HG03060 (cell line): ENCODE measurements around the gene ZNF296.

ENCODE experiments used
- ATAC-seq: cut with Tn5 transposase; IDR thresholded peaks from one replicate; pipeline ENCODE4 v1.9.1; 2021; ENCODE audit warnings: low read depth, moderate number of reproducible peaks; ENCODE audit not compliant: unreplicated experiment

Gene ZNF296

DNA sequence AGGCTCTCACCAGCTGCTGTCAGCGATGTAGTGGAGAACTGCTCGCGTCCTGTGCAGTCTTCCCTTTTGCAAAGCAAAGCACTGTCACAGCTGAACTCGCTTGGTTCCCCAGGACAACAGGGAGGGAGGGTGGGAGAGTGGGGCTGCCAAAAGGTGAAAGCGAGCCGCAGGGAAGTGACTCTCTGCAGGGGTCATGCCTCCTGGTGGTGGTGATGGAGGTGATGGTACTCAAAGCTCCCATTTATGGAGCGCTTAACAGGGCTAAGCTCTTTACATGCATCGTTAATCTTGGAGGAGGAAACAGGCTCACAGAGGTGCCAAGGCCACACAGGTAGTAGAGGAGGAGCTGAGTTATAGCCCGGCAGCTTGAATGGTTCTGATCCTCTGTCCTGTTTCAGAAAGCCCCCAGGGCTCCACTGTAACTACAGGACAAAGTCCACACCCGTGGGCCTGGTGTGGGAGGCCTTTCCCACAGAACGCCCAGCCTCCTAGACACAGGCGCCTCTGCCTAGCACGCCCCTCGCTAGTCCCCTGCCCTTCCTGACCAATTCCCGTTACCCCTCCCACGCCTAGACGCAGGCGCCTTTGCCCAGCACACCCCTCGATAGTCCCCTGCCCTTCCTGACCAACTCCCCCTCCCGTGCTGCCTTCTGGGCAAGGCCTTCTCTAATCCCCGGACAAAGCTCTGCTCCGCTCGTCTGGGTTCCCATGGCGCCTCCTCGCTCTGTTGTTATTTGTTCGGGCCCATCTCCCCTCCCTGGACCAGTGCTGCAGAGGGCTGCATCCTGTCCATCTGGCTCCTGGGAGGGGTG is 27.4 kb upstream of the ZNF296 start:
- ATAC-seq = no peak

DNA sequence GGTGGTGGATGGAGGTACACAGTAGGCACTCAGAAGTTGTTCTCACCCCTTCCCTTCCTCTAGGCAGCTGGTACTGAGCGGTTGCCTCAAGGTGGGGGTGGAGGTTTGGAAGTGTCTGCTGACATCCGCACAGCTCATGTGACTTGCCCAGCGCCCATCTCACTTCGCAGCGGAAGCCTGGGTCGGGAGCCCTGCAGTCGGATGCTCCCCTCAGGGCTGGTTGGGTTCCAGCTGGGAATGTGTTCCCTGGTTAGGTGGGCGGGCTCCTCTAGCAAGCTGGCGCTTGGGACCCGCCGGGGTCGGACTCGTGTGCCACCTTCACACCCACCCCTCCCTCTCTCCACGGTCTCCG is 26.9 kb upstream of the ZNF296 start:
- no peak for ATAC-seq

DNA sequence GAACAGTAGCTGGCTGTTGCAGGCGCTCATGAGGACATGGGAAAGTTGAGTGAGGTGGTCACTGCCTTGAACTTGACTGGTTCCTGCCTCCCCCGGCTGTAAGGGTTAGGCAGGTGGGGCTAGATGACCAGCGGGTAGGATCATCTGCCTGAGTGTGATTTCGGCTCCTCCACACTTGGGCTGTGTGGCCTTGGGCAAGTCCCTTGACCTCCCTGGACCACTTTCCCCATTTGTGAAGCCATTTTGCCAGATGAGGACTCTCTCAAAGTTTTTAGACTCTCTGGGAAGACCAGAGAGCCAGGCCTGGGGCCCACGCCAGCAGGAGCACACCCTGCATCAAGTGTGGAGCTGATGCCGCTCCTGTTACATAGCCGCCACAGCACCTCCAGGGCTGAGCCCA is 26.2 kb upstream of the ZNF296 start:
- ATAC-seq = no peak

DNA sequence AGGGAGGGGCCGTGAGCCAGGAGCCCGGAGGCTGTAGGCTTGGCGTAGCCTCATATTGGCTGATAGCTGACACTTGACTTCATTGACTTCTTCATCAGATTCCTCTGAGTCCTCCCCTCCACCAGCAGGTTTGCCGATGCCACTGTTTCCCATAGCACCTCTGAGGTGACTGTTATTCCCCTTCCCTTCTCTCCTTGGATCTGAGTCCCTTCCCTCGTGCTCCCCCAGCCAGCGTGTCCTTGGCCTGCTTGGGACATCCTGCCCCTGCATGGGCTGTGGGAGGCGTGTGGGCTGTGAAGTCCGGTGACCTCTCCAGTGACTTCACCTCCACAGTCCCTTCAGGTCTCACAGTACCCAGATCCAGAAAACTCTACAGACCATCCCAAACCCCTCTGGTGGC is 25.5 kb upstream of the ZNF296 start:
- no peak for ATAC-seq

DNA sequence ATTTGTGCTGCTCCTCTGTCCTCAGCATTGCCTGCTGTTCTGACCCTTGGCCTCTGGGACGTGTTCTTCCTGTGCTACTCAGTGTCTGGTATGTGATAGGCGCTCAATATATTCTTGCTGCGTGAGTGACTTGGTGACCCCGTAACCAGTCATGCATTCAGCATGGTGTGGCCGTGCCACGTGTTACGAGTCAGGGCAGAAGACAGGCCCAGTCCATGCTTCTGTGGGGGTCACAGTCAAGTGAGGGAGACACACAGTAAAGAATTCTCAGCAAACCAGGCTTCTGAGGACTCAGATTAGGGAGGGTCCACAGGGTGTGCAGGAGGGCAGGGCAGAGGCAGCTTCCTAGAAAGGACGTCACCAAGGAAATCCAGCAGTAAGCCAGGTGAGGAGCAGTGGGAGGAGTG is 24.6 kb upstream of the ZNF296 start:
- no peak for ATAC-seq

DNA sequence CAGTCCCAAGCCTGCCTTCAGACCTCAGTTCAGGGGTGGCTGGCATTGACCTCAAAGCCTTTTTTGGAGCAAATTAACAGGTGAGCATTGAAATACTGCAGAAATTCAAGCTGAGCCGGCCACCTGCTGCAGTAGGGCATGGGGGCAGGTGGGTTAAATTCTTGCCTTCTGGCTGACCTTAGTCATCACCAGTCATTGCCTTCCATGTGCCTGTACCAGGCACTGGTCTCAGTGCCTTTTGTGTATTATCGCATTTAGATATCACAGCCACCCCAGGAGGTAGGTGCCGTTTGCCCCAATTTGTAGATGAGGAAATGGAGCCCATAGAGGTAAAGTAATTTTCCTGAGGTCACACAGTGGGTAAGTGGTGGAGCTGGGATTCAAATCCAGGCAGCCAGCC is 23.9 kb upstream of the ZNF296 start:
- ATAC-seq = no peak

DNA sequence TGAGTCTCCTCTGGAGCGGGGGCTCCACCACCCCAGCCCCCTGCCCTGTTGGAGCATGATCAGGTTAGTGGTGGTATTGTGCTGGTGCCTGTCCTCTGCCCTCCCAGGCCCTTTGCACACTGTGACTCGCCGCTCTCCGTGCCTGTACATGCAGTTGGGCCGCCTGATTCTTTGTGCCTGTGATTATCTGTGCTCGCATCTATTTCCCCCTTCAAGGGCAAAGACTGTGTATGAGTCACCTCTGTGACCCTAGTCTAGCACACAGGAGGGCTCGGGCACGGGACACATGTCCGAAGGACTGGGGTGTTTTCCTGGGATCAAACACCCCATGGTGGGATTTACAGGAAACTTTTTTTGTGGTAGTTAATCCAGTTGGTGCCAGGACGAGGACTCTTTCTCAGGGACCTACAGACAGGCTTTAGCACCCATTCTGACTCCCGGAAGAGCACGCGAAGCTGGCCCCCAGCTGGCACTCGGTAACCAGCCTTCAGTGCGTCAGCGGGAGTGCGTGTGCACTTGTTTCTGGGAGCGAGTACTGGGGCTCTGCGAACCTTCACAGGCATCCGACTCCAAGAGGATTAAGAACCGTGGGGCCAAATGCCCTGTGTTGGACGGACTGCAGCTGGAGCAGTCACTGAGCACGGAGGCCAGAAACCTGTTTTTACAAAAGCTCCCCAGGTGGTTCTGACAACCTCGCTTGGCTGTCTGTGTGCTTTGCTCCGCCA is 23.4 kb upstream of the ZNF296 start:
- no peak for ATAC-seq

DNA sequence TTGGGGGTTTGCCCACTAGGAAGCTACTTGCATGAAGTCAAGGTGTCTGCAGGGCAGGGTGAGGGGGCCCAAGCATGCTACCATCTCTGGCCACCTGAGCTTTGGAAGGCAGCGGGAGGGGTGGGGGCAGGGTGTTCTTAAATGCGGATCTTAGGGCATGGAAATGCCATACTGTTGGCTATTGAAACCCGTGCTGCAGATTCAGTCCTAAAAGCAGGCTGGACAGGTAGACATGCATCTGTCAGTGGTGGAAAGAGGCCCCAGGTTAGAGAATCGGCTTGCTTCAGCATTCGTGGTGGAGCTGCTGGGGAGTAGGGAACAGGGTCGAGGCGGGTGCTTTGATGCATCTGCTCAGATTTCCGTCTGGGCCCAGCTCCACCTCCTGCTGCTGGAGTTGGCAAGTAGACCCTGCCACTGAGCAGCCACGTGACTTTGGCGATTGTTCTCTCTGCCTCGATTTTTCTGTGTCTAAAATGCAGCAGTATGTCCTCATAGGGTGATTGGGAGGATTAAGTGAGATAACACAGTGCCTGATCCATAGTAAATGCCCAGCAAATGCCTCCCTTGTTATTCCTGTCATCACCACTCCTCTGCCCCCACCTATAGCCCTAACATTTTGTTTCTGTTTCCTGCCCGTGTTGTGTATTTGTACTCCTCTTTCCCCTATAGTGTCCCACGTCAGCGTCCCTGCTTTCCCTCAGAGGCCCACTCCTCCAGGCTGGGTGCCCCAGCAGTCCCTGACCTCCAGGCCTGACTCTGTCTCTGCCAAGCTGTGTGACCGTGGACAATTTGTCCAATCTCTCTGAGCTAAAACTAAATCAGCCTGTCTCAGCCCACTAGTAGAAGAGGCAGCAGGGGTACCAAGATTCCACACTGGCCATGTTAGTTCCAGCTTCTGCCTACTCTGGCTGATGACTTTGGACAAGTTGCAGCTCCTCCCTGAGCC is 22.5 kb upstream of the ZNF296 start:
- no peak for ATAC-seq

DNA sequence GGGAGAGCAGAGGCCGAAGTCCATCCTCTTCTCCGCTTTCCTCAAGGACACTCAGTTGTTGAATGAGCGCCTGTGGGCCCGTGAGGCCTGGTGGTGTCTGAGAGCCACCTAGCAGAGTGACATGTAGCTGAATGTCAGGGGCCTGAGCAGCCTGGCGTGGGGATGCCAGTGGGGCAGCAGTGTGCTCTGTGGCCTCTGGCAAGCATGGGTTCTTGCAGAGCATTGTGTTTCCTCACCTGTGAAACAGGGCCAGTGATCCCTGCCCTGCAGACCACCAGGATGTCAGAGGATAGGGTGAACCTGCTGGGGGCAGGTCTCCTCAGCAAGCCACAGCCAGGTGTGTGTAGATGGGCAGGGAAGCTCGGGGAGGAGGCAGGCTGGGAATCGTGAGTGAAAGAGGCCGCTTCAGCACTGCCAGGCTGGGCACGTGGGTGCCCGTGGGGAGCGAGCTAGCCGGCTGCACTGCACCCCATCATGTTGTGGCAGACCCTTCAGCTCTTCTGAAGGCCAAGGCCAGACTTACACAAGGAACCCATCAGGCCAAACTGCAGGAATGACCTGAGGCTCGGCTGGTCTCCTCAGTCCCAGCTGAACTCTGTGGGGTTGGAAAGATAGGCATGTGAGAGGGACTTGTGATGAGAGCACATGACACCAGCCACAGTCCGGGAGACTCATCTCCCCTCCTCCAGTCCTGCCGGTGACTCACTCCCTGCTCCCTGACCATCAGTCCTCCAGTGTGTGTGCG is 21.7 kb upstream of the ZNF296 start:
- ATAC-seq = no peak

DNA sequence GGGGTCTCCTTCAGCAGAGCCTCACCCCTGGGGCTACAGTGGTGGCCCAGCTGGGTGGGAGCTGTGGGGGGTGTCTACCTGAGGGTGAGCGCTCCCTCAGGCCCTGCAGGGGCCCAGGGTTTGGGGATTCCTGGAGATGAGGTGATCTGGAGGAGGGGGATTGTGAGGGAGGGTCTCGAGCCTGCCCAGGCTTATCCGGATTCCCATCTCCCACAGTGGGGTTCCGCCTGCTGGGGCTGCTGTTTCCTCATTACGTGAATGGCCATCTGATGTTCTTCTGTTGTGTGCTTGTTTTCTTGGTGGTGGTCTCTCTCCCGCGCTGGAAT is 21.1 kb upstream of the ZNF296 start:
- no peak for ATAC-seq

DNA sequence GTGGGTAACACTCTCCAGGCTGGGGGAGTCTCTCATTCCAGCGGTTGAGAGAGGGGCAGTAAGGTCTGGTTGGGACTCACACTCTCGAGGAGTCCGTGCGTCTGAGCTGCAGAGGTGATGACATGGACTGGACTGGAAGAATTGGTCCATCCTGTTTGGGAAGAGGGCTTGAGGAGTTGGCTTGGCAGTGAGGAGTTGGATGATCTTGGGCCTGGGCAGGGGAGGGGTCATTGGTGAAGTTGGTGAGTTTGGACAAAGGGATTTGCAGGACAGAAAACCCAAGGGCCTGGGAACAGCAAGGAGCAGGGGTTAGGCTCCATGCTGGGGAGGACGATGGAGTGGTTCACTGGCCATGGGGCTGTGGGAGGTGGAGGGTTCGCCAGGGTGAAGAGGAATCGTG is 20.4 kb upstream of the ZNF296 start:
- no peak for ATAC-seq

DNA sequence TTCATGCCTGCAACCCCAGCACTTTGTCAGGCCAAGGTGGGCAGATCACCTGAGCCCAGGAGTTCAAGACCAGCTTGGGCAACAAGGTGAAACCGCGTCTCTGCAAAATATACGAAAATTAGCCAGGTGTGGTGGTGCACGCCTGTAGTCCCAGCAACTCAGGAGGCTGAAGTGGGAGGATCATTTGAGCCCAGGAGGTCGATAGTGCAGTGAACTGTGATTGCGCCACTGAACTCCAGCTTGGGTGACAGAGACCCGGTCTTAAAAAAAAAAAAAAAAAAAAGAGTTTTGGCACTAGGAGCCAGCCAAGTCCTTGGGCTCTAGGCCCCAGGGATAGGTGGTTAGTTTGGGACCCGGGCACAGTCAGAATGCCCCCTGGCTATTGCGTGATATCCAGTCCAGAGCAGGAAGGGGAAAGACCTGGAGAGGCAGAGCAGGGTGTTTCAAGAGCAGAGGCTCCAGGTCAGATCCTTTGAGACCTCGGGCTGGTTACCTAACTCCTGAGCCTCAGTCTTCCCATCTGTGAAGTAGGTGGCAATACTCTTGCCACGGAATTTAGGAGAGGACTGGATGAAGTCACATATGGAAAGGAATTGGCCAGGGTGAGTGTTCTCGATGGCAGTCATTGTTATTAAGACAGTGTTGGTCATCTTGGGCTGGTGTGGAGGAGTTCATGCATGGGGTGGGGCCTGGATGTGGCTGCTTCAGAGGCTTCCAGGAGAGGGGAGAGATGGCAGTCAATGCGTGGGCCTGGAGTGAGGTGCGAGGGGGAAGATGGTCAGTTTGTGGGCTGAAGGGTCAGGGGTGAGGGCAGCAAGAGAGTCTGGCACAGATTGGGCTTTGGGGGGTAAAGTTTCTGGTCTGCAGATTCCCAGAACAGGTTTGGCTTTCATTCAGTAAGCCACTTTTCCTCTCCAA is 19.5 kb upstream of the ZNF296 start:
- ATAC-seq = no peak

DNA sequence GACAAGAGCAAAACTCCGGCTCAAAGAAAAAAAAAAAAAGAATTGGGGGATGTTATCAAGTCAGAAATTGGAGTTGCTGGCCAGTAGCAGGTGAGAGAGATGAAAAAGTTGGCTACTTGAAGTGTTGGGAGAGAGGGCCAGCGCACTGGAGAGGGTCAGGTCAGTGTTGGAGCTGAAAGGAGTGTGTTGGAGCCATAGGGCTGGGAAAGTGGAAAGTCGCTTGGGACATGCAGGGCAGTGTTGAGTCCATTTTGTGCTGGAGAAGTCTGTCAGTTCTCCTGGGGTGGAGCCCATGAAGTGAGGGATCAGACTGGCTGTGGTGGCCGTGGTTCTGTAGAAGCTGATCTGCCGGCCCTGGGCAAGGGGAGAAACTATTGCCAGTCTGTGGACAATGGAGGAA is 18.4 kb upstream of the ZNF296 start:
- no peak for ATAC-seq

DNA sequence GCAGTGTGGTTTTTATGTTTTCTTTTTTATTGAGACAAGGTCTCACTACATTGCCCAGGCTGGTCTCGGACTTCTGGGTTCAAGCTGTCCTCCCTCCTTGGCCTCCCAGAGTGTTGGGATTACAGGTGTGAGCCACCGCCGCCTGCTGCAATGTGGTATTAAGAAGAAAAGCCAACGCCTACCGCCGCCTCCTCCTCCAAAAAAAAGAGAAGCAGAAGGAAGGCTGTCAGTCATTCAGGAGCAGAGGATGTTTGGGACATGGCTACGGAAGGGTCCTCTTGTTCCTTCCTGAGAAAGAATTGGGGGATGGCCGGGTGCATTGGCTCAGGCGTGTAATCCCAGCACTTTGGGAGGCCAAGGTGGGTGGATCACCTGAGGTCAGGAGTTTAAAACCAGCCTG is 17.9 kb upstream of the ZNF296 start:
- no peak for ATAC-seq

DNA sequence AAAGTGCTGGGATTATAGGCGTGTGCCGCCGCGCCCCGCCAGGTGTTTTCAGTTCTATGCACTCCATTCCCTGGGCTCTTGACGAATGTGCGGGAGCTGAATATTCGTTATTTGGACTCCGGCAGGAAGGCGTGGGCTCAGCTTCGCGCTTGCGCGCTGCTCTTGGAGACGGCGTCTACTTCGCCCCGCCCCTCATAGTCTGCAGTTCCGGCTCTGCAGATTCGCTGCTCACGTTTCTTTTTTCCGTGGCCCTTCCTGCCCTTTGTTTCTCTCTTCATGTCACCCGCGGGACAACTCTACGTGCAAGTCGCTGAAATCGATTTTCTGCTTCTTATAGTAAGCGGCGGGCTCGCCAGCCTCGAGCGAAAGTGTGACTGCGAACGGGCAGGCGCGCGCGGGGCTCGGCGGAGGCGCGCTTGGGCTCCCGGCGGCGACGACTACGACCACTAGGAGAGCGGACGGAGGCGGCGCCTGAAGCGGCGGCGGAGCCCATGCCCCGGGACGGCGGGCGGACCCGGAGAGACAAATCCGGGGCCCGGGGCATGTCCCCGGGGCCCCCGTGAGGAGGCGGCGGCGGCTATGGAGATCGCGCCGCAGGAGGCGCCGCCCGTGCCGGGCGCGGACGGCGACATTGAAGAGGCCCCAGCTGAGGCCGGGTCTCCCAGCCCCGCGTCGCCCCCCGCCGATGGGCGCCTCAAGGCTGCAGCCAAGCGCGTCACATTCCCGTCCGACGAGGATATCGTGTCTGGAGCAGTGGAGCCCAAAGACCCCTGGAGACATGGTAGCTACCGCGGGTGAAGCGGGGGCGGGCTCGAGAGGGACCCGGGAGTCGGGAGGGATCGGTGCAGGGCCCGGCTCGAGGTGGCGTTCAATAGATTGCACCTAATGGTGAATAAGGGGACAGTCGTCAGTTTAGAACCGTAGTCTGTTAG is 16.7 kb upstream of the ZNF296 start, which contains the start of gene PPP1R37:
TSS of gene PPP1R37 (plus strand) at position 433 of the 932 bp plus-strand sequence. CDS start at position 580, 147 bp downstream.
- peak; percentile 42 for ATAC-seq

DNA sequence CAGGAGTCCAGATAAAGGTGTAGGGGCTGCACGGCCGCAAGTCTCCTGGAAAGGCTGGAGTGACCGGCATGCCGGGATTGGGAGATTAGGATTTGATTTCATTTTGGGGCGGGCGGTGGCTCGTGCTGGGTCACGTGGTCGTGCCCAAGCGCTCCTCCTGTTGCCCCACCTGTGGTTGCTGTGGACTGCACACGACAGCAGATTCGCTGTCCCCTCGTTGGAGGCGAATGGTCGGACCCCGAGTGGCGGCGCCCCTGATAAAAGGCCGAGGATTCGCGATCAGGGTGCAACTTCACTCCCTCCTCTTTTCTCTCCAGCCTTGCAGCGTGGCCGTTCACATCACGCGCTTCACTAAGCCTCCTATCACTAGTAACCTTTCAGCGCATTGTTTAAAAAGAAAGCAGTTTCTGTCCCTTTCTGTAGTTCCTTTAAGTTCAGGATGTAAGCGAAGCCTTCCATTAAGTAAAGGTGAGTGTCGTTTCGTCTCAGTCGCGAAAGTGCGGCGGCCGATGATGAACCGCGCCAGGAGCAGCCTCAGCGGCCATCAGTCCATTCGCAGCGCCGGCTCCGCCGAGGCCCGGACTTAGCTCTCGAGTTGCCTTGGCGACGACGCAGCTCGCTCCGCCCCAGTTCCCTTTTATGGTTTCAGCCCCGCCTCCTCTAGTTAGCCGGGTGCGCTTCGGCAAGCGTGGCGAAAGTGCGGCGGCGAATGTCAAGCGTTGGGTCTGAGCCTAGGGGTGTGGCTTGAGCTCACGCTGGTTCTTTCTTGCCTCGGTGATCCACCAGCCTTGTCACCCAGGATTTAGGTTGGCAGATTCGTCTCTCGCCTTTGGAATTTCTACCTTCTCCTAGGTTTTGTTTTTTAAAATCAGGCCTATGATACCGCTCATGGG is 15.0 kb upstream of the ZNF296 start:
- ATAC-seq = peak; percentile 52

DNA sequence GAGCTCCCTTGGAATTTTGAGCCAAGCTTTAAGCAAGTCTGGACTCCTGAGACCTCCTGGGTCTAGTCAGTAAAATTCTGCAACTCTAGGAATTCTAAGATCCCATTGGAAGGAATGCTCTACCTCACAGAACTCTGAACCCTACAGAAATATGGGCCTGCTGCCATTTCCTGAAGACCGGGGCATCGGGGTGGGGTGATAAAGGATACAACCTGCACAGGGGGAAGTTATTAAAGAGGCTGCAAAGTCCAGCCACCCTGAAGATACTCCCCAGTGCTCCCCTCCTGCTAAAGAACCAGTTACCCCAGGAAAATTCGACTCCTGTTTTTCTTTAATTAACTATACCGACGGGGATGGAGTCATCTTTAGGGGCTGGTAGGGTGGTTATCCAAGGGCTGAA is 14.3 kb upstream of the ZNF296 start:
- ATAC-seq = no peak
